Bronchial epithelial cell (primary cell): ENCODE results near the gene ZNF431. TPM values are rescaled to one million over a fixed set of nuclear protein-coding genes. Genes with fewer than 3 reads are reported as not detected.
A peak's percentile ranks its signal among the peaks of the same experiment; 100 is the strongest.

Source experiments
- DNase-seq: peaks from one replicate; pipeline ENCODE4 v3.0.0-alpha.2; 2010; ENCODE audit warnings: low read depth
- FAIRE-seq: peaks from 2 replicates; lab custom pipeline; 2011; peaks lifted over from hg19 to GRCh38; lab: Jason Lieb, UNC
- H3K27me3 ChIP-seq: 2 replicates; pipeline ENCODE4 v1.5.1; 2011; ENCODE audit warnings: low read length; ENCODE audit not compliant: control insufficient read depth, insufficient read depth
- H3K36me3 ChIP-seq: 2 replicates; pipeline ENCODE4 v1.5.1; 2011; ENCODE audit warnings: low read length; ENCODE audit not compliant: control insufficient read depth, insufficient read depth
- H3K4me3 ChIP-seq: 2 replicates; pipeline ENCODE4 v1.5.1; 2011; ENCODE audit warnings: mild to moderate bottlenecking, low read depth, low read length, control low read depth
- CTCF ChIP-seq: IDR thresholded peaks from 2 replicates; pipeline ENCODE4 v1.5.1; 2011; ENCODE audit warnings: mild to moderate bottlenecking, moderate library complexity, low read length, control low read depth, inconsistent platforms; ENCODE audit not compliant: insufficient read depth, severe bottlenecking
- total RNA-seq: library from RNA; depleted of rRNA; stranded (reverse); fragments of >200 nt; gene quantifications from 2 replicates; pipeline ENCODE4 v1.2.1, GENCODE V29; 2014

Gene ZNF431
- total RNA-seq, 1 donor from 2014 or later = 9.0 TPM

- Histone ChIP-seq H3K27me3 (no peaks in the 10 kb centered on the region), H3K4me3 (no peak overlapping the region), H3K36me3 (peaks cover 16% of the 10 kb centered on the region)
- FAIRE-seq = no peak
- DNase-seq = no peak
- no peak for TF ChIP-seq CTCF
These were observed 5.7 kb downstream of the ZNF431 start for GRCh38 chr19:21147540-21147939.

GRCh38 chr19:21148681-21149080, 6.8 kb downstream of the ZNF431 start:
- FAIRE-seq = no peak
- peaks cover 22% of the 10 kb centered on the region for H3K36me3 ChIP-seq

GRCh38 chr19:21149877-21150276, 8.0 kb downstream of the ZNF431 start:
- no peak for TF ChIP-seq CTCF
- FAIRE-seq (no peak), DNase-seq (no peak)
- H3K36me3 ChIP-seq = peaks cover 22% of the 10 kb centered on the region
- H3K27me3 ChIP-seq = no peaks in the 10 kb centered on the region
- no peak overlapping the region for H3K4me3 ChIP-seq

More at GRCh38 chr19:21148681-21149080, 6.8 kb downstream of the ZNF431 start:
- DNase-seq = no peak
- no peak for TF ChIP-seq CTCF
- no peak overlapping the region for H3K4me3 ChIP-seq
- no peaks in the 10 kb centered on the region for H3K27me3 ChIP-seq

GRCh38 chr19:21151460-21151859, 9.6 kb downstream of the ZNF431 start:
- Histone ChIP-seq H3K4me3 (no peak overlapping the region), H3K36me3 (peaks cover 20% of the 10 kb centered on the region), H3K27me3 (no peaks in the 10 kb centered on the region)
- no peak for FAIRE-seq
- TF ChIP-seq CTCF = no peak
- no peak for DNase-seq

- peaks cover 7% of the 10 kb centered on the region for H3K36me3 ChIP-seq
- FAIRE-seq = no peak
- peak; percentile 65 for DNase-seq
These were observed 16.8 kb downstream of the ZNF431 start for GRCh38 chr19:21158523-21159135.

More at GRCh38 chr19:21158523-21159135, 16.8 kb downstream of the ZNF431 start:
- no peak overlapping the region for H3K4me3 ChIP-seq
- no peak for TF ChIP-seq CTCF
- no peaks in the 10 kb centered on the region for H3K27me3 ChIP-seq
